Skeletal muscle tissue (tissue), 4 donors: Measurements from ENCODE around the gene CUEDC1. TPM values are rescaled to one million over a fixed set of nuclear protein-coding genes. Genes with fewer than 3 reads are reported as not detected.

ENCODE experiments used
- H3K27ac ChIP-seq: one replicate; pipeline ENCODE4 v1.7.0; 2013; ENCODE audit warnings: mild to moderate bottlenecking, low read depth, low read length, inconsistent platforms
- H3K27me3 ChIP-seq, 3 donors: one replicate each; pipeline ENCODE4 v1.7.0; 2013; ENCODE audit warnings: low read length in 3 of 3; ENCODE audit not compliant: control insufficient read depth in 3 of 3, insufficient read depth in 3 of 3
- H3K36me3 ChIP-seq, 3 donors: one replicate each; pipeline ENCODE4 v1.7.0; 2013; ENCODE audit warnings: low read length in 3 of 3; ENCODE audit not compliant: control insufficient read depth in 3 of 3, insufficient read depth in 3 of 3
- H3K4me1 ChIP-seq, 3 donors: one replicate each; pipeline ENCODE4 v1.7.0; 2013; ENCODE audit warnings: low read length in 3 of 3, mild to moderate bottlenecking in 3 of 3; ENCODE audit not compliant: control insufficient read depth in 3 of 3, insufficient read depth in 3 of 3
- H3K4me3 ChIP-seq, 3 donors: one replicate each; pipeline ENCODE4 v1.7.0; 2013; ENCODE audit warnings: low read length in 3 of 3
- H3K9ac ChIP-seq, 3 donors: one replicate each; pipeline ENCODE4 v1.7.0; 2013; ENCODE audit warnings: low read length in 3 of 3, mild to moderate bottlenecking in 3 of 3, moderate library complexity in 2 of 3, low read depth in 1 of 3
- H3K9me3 ChIP-seq, 3 donors: one replicate each; pipeline ENCODE4 v1.7.0; 2013; ENCODE audit warnings: low read length in 3 of 3; ENCODE audit not compliant: control insufficient read depth in 3 of 3
- total RNA-seq: library from RNA; depleted of rRNA; stranded (reverse); fragments of >200 nt; gene quantifications from one replicate; pipeline ENCODE4 v1.2.3, GENCODE V29; 2014
- donor health status: Osteomylitis.

CUEDC1 gene
- total RNA-seq, 1 donor from 2014 or later = 10.4 TPM

- Histone ChIP-seq H3K9me3 (no peaks in the 10 kb centered on the region), H3K27ac (peak overlapping the region; percentile 61), H3K4me1 (peaks cover 75 to 84% (median 77%) of the 10 kb centered on the region in 3 donors), H3K4me3 (no peak overlapping the region), H3K36me3 (no peaks in the 10 kb centered on the region), H3K9ac (peak overlapping the region in 2 of 3 donors; percentile 25 to 69), H3K27me3 (no peaks in the 10 kb centered on the region)
These were observed 53.0 kb downstream of the CUEDC1 start for GRCh38 chr17:57902117-57902799.

GRCh38 chr17:57900991-57901743, 54.0 kb downstream of the CUEDC1 start:
- H3K9me3 ChIP-seq = no peaks in the 10 kb centered on the region
- H3K36me3 ChIP-seq = no peaks in the 10 kb centered on the region
- no peak overlapping the region for H3K4me3 ChIP-seq
- H3K9ac ChIP-seq = peak overlapping the region in 1 of 3 donors; percentile 28
- H3K4me1 ChIP-seq = peaks cover 76 to 85% (median 77%) of the 10 kb centered on the region in 3 donors
- peak overlapping the region; percentile 88 for H3K27ac ChIP-seq
- H3K27me3 ChIP-seq = no peaks in the 10 kb centered on the region

GRCh38 chr17:57899822-57900221, 55.4 kb downstream of the CUEDC1 start:
- Histone ChIP-seq H3K27me3 (no peaks in the 10 kb centered on the region), H3K36me3 (no peaks in the 10 kb centered on the region), H3K9ac (peak overlapping the region; percentile 63 to 87 (median 73)), H3K4me3 (peak overlapping the region in 1 of 3 donors; percentile 23), H3K27ac (peak overlapping the region; percentile 88), H3K4me1 (peaks cover 81 to 89% (median 82%) of the 10 kb centered on the region in 3 donors), H3K9me3 (no peaks in the 10 kb centered on the region)

GRCh38 chr17:57899391-57899790, 55.8 kb downstream of the CUEDC1 start:
- H3K4me1 ChIP-seq = peaks cover 80 to 89% (median 82%) of the 10 kb centered on the region in 3 donors

GRCh38 chr17:57898487-57899311, 56.5 kb downstream of the CUEDC1 start:
- H3K27ac ChIP-seq = peak overlapping the region; percentile 88
- H3K36me3 ChIP-seq = no peaks in the 10 kb centered on the region
- no peaks in the 10 kb centered on the region for H3K9me3 ChIP-seq
- peaks cover 78 to 89% (median 81%) of the 10 kb centered on the region in 3 donors for H3K4me1 ChIP-seq
- peak overlapping the region; percentile 63 to 87 (median 73) for H3K9ac ChIP-seq
- H3K4me3 ChIP-seq = peak overlapping the region; percentile 18 to 54 (median 54)
- H3K27me3 ChIP-seq = no peaks in the 10 kb centered on the region

More at GRCh38 chr17:57899391-57899790, 55.8 kb downstream of the CUEDC1 start:
- Histone ChIP-seq H3K9me3 (no peaks in the 10 kb centered on the region), H3K27me3 (no peaks in the 10 kb centered on the region), H3K27ac (peak overlapping the region; percentile 88), H3K36me3 (no peaks in the 10 kb centered on the region), H3K4me3 (peak overlapping the region; percentile 18 to 54 (median 54)), H3K9ac (peak overlapping the region; percentile 63 to 87 (median 73))

GRCh38 chr17:57895382-57896060, 59.7 kb downstream of the CUEDC1 start:
- Histone ChIP-seq H3K4me1 (peaks cover 82 to 91% (median 85%) of the 10 kb centered on the region in 3 donors), H3K4me3 (peak overlapping the region; percentile 2 to 46 (median 37)), H3K9me3 (no peaks in the 10 kb centered on the region), H3K27me3 (no peaks in the 10 kb centered on the region), H3K27ac (peak overlapping the region; percentile 97), H3K9ac (peak overlapping the region; percentile 60 to 74 (median 74)), H3K36me3 (no peaks in the 10 kb centered on the region)

- Histone ChIP-seq H3K36me3 (no peaks in the 10 kb centered on the region), H3K4me1 (peaks cover 82 to 91% (median 85%) of the 10 kb centered on the region in 3 donors), H3K27me3 (no peaks in the 10 kb centered on the region), H3K4me3 (peak overlapping the region; percentile 2 to 46 (median 37)), H3K9ac (peak overlapping the region in 2 of 3 donors; percentile 60 to 74), H3K9me3 (no peaks in the 10 kb centered on the region), H3K27ac (peak overlapping the region; percentile 97)
These were observed 60.4 kb downstream of the CUEDC1 start for GRCh38 chr17:57894848-57895247.

GRCh38 chr17:57892820-57893595, 62.2 kb downstream of the CUEDC1 start:
- Histone ChIP-seq H3K4me3 (peak overlapping the region; percentile 64 to 78 (median 71)), H3K4me1 (peaks cover 81 to 91% (median 85%) of the 10 kb centered on the region in 3 donors)

More at GRCh38 chr17:57892820-57893595, 62.2 kb downstream of the CUEDC1 start:
- Histone ChIP-seq H3K27me3 (no peaks in the 10 kb centered on the region), H3K9ac (peak overlapping the region; percentile 80 to 90 (median 89)), H3K9me3 (no peaks in the 10 kb centered on the region), H3K27ac (peak overlapping the region; percentile 97), H3K36me3 (no peaks in the 10 kb centered on the region)
